ENCODE results near the gene BRD7.

- TF ChIP-seq YY1 (IDR thresholded peaks at IDR 0.05; ENCODE audit: insufficient read depth, insufficient read length) = no peak
- TF ChIP-seq ZNF274 (IDR thresholded peaks at IDR 0.05; ENCODE audit: low read depth, low read length) = no peak
- no peak for TF ChIP-seq SUZ12 (IDR thresholded peaks at IDR 0.05; ENCODE audit: extremely low read depth, insufficient read depth, insufficient read length)
Measured at GRCh38 chr16:50295541-50296132, 73.2 kb downstream of the BRD7 start.

All from NT2/D1 (cell line).